HCT116 (cell line): ENCODE data around the gene GSAP. TPM values are rescaled to one million over a fixed set of nuclear protein-coding genes. Genes with fewer than 3 reads are reported as not detected.

Experiments
- ATAC-seq: fragments of 200-7000 bp; cut with Tn5 transposase; 2 replicates; pipeline ENCODE4 v1.9.1; 2020; ENCODE audit warnings: mild to moderate bottlenecking, moderate library complexity
- BruUV-seq: library from RNA; stranded (reverse); fragments of 400-500 nt; replicated peaks from 2 replicates; lab custom pipeline; 2021; lab: Mats Ljungman, UMichigan
- CTCF ChIA-PET: fragments of 300-600 bp; sonication (Branson Sonifier 250); formaldehyde crosslinking; loops from one replicate; lab custom pipeline; 2021; ENCODE audit warnings: antibody characterized with exemption; lab: Charles Lee
- POLR2A ChIA-PET: fragments of 300-600, 350-600 bp; sonication (Branson Sonifier 250); formaldehyde crosslinking; loops from one replicate; lab custom pipeline; 2021; ENCODE audit warnings: antibody characterized with exemption; lab: Charles Lee
- RAD21 ChIA-PET, 2 experiments: fragments of 300-600 bp; sonication (Branson Sonifier 250); formaldehyde crosslinking; loops; one replicate each; lab custom pipeline; 2023; ENCODE audit warnings: low total read pairs in 2 of 2; ENCODE audit not compliant: uncharacterized antibody in 2 of 2, unreplicated experiment in 2 of 2, low non-redundant PET in 1 of 2; lab: Charles Lee
- DNase-seq: peaks from one replicate; pipeline ENCODE4 v3.0.0-alpha.2; 2010; ENCODE audit warnings: low read depth, low spot score
- H2AFZ ChIP-seq: fragments of 200-600 bp; shearing (Covaris generic), sonication (generic); 2 replicates; pipeline ENCODE4 v1.6.1; 2017; ENCODE audit warnings: low read depth, mixed run types, mixed read lengths, antibody characterized with exemption, low read length; ENCODE audit not compliant: poor library complexity, severe bottlenecking
- H3K27ac ChIP-seq: 2 replicates; pipeline ENCODE4 v1.5.1; 2012; ENCODE audit warnings: low read depth, low read length
- H3K27me3 ChIP-seq: fragments of 200-600 bp; sonication (generic); 2 replicates; pipeline ENCODE4 v1.6.1; 2016; ENCODE audit warnings: mixed run types, low read length, mixed read lengths; ENCODE audit not compliant: insufficient read depth
- H3K36me3 ChIP-seq, 2 experiments: fragments of 200-500 bp in 1 of 2; fragments of 200-600 bp in 1 of 2; sonication (Bioruptor generic) in 1 of 2; sonication (generic) in 1 of 2; 2 replicates each; pipeline versions ENCODE4 v1.5.1 to v1.6.1; 2014 to 2016; ENCODE audit warnings: low read length in 2 of 2, inconsistent platforms in 1 of 2, mixed read lengths in 1 of 2, mixed run types in 1 of 2; ENCODE audit not compliant: insufficient read depth in 2 of 2, control insufficient read depth in 1 of 2
- H3K4me1 ChIP-seq, 2 experiments: fragments of 200-600 bp in 1 of 2; sonication (generic) in 1 of 2; 2 replicates each; pipeline versions ENCODE4 v1.5.1 to v1.6.1; 2012 to 2017; ENCODE audit warnings: low read length in 2 of 2, inconsistent platforms in 1 of 2, mild to moderate bottlenecking in 1 of 2, mixed read lengths in 1 of 2, mixed run types in 1 of 2, moderate library complexity in 1 of 2; ENCODE audit not compliant: insufficient read depth in 2 of 2, control insufficient read depth in 1 of 2
- H3K4me2 ChIP-seq: fragments of 200-600 bp; sonication (generic); 2 replicates; pipeline ENCODE4 v1.6.1; 2017; ENCODE audit warnings: mixed run types, low read length, mixed read lengths
- H3K4me3 ChIP-seq, 2 experiments: fragments of 200-600 bp in 1 of 2; sonication (generic) in 1 of 2; replicated peaks in 1 of 2; 2 replicates each; pipeline ENCODE4 v1.5.1; 2011 to 2016; ENCODE audit warnings: low read length in 2 of 2, control low read depth in 1 of 2, low read depth in 1 of 2, mild to moderate bottlenecking in 1 of 2, mixed read lengths in 1 of 2, mixed run types in 1 of 2
- H3K79me2 ChIP-seq: fragments of 200-600 bp; sonication (generic); 2 replicates; pipeline ENCODE4 v1.6.1; 2017; ENCODE audit warnings: mild to moderate bottlenecking, mixed run types, low read length, moderate library complexity, mixed read lengths; ENCODE audit not compliant: insufficient read depth
- H3K9ac ChIP-seq: fragments of 200-600 bp; sonication (generic); 2 replicates; pipeline ENCODE4 v1.6.1; 2016; ENCODE audit warnings: low read length, mixed read lengths
- H3K9me2 ChIP-seq: fragments of 200-600 bp; sonication (generic), shearing (Covaris generic); 2 replicates; pipeline ENCODE4 v1.6.1; 2017; ENCODE audit warnings: mixed run types, mild to moderate bottlenecking, moderate library complexity; ENCODE audit not compliant: insufficient read depth
- H3K9me3 ChIP-seq, 2 experiments: fragments of 200-500 bp in 1 of 2; fragments of 200-600 bp in 1 of 2; sonication (Bioruptor generic) in 1 of 2; sonication (generic) in 1 of 2; 2 replicates each; pipeline ENCODE4 v1.6.1; 2014 to 2017; ENCODE audit warnings: low read length in 2 of 2, mixed read lengths in 2 of 2, inconsistent platforms in 1 of 2, low read depth in 1 of 2, mild to moderate bottlenecking in 1 of 2, mixed run types in 1 of 2, moderate library complexity in 1 of 2; ENCODE audit not compliant: control insufficient read depth in 1 of 2, insufficient read depth in 1 of 2
- H4K20me1 ChIP-seq: fragments of 200-600 bp; sonication (generic), shearing (Covaris generic); 2 replicates; pipeline ENCODE4 v1.6.1; 2017; ENCODE audit warnings: mixed run types, mild to moderate bottlenecking, moderate library complexity; ENCODE audit not compliant: insufficient read depth
- CBX3 ChIP-seq: IDR thresholded peaks from 2 replicates; pipeline ENCODE4 v1.6.1; 2012; ENCODE audit warnings: low read depth
- ELF1 ChIP-seq: IDR thresholded peaks from 2 replicates; pipeline ENCODE4 v1.6.1; 2012; ENCODE audit warnings: low read depth, borderline replicate concordance
- POLR2A ChIP-seq: IDR thresholded peaks from 2 replicates; pipeline ENCODE4 v1.7.0; 2011; ENCODE audit warnings: borderline replicate concordance; ENCODE audit not compliant: insufficient read depth, insufficient read length; ENCODE audit errors: extremely low read depth
- POLR2AphosphoS5 ChIP-seq: IDR thresholded peaks from 2 replicates; pipeline ENCODE4 v1.6.1; 2011; ENCODE audit warnings: mild to moderate bottlenecking, low read depth, low read length, moderate library complexity
- RAD21 ChIP-seq: IDR thresholded peaks from 2 replicates; pipeline ENCODE4 v1.6.1; 2012; ENCODE audit warnings: low read depth, mild to moderate bottlenecking
- YY1 ChIP-seq: IDR thresholded peaks from 2 replicates; pipeline ENCODE4 v1.6.1; 2011; ENCODE audit warnings: low read length, low read depth, moderate library complexity, mild to moderate bottlenecking; ENCODE audit not compliant: insufficient replicate concordance; ENCODE audit errors: extremely low read depth
- ZNF274 ChIP-seq: fragments of 200-500 bp; sonication (Bioruptor generic); IDR thresholded peaks from 2 replicates; pipeline ENCODE4 v1.6.1; 2014; ENCODE audit warnings: mild to moderate bottlenecking, low read depth, low read length, inconsistent platforms
- intact Hi-C: fragments of 100-400 bp; cut with micrococcal nuclease; formaldehyde crosslinking; loops from 2 replicates; pipeline ENCODE4 v1.10.0; 2022
- total RNA-seq: library from RNA; stranded (reverse); gene quantifications from one replicate; pipeline ENCODE4 v1.2.1, GENCODE V29; 2021; ENCODE audit not compliant: unreplicated experiment
- TF ChIP-seq, protein P1 (sequence below), 3 experiments: fragments of 200-600 bp in 1 of 3; sonication (generic) in 1 of 3; IDR thresholded peaks in 2 of 3; conservative IDR thresholded peaks in 1 of 3; 2 replicates each; pipeline ENCODE4 v1.5.1; 2012 to 2017; ENCODE audit warnings: low read depth in 2 of 3, low read length in 2 of 3, antibody characterized with exemption in 1 of 3, borderline replicate concordance in 1 of 3, control low read depth in 1 of 3, mild to moderate bottlenecking in 1 of 3, mixed read lengths in 1 of 3, mixed run types in 1 of 3, moderate library complexity in 1 of 3; ENCODE audit not compliant: insufficient read depth in 1 of 3
- TF ChIP-seq, protein P2 (sequence below): IDR thresholded peaks from 2 replicates; pipeline ENCODE4 v1.6.1; 2011; ENCODE audit warnings: mild to moderate bottlenecking, low read length, moderate library complexity; ENCODE audit not compliant: insufficient replicate concordance; ENCODE audit errors: extremely low read depth

The GSAP gene
- total RNA-seq, 1 experiment from 2014 or later: not detected

DNA sequence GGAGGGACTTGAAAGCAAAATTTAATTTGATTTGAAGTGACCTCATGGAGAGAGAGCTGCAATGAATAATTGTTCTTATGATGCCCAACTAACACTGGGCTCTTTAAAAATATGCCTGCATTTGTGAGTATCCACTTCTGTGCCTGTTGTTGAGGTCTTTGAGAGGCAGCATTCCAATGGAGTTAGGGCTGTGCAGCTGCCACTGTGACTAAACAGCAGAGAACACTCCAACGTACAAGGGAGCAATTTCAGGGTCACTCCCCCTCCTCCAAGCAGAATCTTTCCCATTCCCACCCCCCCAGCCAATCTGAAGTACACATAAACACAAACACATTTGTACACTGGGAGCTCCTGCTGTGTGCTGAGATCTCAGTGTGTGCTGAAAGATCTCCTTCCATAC is 28.0 kb upstream of the GSAP start:
- DNase-seq: no peak
- H3K4me1 ChIP-seq: no peaks in the 10 kb centered on the region
- POLR2A ChIA-PET: no interaction called here
- H3K27me3 ChIP-seq: no peaks in the 10 kb centered on the region
- no peak overlapping the region for H3K9ac ChIP-seq
- no peak overlapping the region for H3K4me3 ChIP-seq
- BruUV-seq: no TSS peak
- intact Hi-C loops: no loop called here
- TF ChIP-seq POLR2AphosphoS5: no peak
- no peak for TF ChIP-seq ZNF274
- TF ChIP-seq ELF1: no peak
- TF ChIP-seq YY1: no peak
- TF ChIP-seq, protein P1, sequence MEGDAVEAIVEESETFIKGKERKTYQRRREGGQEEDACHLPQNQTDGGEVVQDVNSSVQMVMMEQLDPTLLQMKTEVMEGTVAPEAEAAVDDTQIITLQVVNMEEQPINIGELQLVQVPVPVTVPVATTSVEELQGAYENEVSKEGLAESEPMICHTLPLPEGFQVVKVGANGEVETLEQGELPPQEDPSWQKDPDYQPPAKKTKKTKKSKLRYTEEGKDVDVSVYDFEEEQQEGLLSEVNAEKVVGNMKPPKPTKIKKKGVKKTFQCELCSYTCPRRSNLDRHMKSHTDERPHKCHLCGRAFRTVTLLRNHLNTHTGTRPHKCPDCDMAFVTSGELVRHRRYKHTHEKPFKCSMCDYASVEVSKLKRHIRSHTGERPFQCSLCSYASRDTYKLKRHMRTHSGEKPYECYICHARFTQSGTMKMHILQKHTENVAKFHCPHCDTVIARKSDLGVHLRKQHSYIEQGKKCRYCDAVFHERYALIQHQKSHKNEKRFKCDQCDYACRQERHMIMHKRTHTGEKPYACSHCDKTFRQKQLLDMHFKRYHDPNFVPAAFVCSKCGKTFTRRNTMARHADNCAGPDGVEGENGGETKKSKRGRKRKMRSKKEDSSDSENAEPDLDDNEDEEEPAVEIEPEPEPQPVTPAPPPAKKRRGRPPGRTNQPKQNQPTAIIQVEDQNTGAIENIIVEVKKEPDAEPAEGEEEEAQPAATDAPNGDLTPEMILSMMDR (IDR thresholded peaks at IDR 0.05 in 2 of 3, conservative IDR thresholded peaks at IDR 0.05 in 1 of 3; ENCODE audit: borderline replicate concordance in 1 of 3, insufficient read depth in 1 of 3, low read depth in 2 of 3, low read length in 2 of 3): no peak
- TF ChIP-seq POLR2A: no peak
- TF ChIP-seq RAD21: no peak
- TF ChIP-seq, protein P2, sequence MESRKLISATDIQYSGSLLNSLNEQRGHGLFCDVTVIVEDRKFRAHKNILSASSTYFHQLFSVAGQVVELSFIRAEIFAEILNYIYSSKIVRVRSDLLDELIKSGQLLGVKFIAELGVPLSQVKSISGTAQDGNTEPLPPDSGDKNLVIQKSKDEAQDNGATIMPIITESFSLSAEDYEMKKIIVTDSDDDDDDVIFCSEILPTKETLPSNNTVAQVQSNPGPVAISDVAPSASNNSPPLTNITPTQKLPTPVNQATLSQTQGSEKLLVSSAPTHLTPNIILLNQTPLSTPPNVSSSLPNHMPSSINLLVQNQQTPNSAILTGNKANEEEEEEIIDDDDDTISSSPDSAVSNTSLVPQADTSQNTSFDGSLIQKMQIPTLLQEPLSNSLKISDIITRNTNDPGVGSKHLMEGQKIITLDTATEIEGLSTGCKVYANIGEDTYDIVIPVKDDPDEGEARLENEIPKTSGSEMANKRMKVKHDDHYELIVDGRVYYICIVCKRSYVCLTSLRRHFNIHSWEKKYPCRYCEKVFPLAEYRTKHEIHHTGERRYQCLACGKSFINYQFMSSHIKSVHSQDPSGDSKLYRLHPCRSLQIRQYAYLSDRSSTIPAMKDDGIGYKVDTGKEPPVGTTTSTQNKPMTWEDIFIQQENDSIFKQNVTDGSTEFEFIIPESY: no peak
- no peak for TF ChIP-seq CBX3
- TF ChIP-seq, all 23 proteins: peak for 0
- Histone ChIP-seq H3K27ac (no peak overlapping the region), H4K20me1 (no peaks in the 10 kb centered on the region), H3K4me2 (no peak overlapping the region), H3K9me3 (no peaks in the 10 kb centered on the region), H3K36me3 (no peaks in the 10 kb centered on the region), H3K9me2 (no peaks in the 10 kb centered on the region), H3K79me2 (no peaks in the 10 kb centered on the region), H2AFZ (no peak overlapping the region)
- ChIA-PET CTCF (no interaction called here), RAD21 (interaction anchor here in 1 of 2 experiments (0.6 kb wide), 1 partner anchor 552 kb away, joined by 5 read pairs; no protein-coding TSS in a partner anchor)
- no peak for ATAC-seq
